HG02884 (cell line): ENCODE data around the gene AGPAT4.

Experiments used
- ATAC-seq: cut with Tn5 transposase; IDR thresholded peaks from one replicate; pipeline ENCODE4 v1.9.1; 2021; ENCODE audit warnings: mild to moderate bottlenecking, moderate library complexity; ENCODE audit not compliant: unreplicated experiment

Gene AGPAT4

DNA sequence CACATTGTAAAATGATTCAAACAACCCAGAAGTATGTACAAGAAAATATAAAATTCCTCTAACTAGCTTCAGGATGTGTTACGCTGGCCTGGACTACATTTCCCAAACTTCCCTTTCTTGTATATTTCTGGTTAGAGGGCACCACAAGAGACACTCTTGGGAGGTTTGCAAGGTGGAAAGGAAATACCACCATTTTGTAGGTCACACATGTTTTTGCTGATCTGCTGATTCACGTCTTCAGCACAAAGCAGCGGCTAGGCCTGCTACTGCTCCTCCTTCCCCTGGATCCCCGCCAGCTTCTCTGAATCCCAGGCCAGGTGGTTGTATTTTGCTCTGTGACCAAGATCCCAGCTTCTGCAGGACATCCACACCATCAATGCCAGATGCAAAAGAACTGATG is 104.2 kb downstream of the AGPAT4 start:
- ATAC-seq = no peak

- no peak for ATAC-seq
Measured at GRCh38 chr6:161169035-161169434, 104.8 kb downstream of the AGPAT4 start.

GRCh38 chr6:161168281-161168891 is 105.5 kb downstream of the AGPAT4 start:
- ATAC-seq = no peak

- ATAC-seq = no peak
Measured at GRCh38 chr6:161166677-161167076, 107.2 kb downstream of the AGPAT4 start.

GRCh38 chr6:161166176-161166575 is 107.7 kb downstream of the AGPAT4 start:
- no peak for ATAC-seq

DNA sequence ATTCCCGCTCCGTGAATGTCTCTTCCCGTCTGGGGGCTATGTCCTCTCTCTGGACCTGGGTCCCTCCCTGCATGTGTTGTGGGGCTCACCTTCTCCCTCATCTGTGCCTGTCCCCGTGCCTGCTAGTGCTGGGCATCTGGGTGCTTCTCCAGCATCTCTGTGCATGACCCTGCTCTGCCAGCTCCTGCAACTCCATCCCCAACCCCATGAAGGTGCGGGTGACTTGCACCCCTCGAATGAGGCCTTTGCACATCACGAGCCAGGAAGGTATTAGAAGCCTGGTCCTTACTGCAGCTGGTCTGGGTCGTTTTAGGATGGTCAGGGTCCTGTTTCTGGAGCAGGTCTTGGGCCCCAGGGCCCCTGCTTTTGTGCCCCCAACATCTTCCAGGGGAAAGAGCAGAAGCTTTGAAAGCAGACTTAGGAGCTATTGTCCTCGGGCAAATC is 109.7 kb downstream of the AGPAT4 start:
- no peak for ATAC-seq

- ATAC-seq = no peak
Measured at GRCh38 chr6:161163466-161164181, 110.2 kb downstream of the AGPAT4 start.

GRCh38 chr6:161162722-161163121 is 111.1 kb downstream of the AGPAT4 start:
- ATAC-seq = no peak

DNA sequence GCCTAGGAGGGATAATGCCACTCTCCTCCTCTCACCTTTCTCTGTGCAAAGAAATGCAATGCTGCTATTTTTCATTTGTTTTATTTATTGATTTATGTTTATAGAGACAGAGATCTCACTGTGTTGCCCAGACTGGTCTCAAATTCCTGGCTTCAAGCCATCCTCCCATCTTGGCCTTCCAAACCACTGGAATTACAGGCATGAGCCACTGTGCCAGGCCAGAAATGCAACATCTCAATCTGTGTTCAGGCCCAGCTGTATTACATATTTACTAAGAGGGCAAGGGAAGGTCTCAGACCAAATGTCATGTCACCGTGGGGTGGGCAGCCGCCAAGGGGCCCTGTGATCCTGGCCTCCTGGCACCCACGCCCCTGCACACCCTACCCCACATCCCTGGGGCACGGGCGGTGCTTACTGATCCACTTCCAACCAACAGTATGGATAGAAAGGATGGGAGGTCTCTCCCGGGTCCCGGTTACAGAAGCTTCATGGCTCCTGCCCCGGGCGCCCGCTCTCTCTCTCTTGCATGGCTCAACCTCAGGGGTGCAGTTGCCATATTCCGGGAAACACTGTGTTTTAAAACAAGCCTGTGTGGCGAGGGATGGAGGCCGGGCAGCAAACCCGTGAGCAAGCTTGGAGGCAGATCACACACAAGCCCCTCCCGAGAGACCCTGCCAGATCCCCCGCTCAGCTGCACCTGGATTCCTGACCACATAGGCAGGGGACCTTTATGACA is 111.8 kb downstream of the AGPAT4 start:
- no peak for ATAC-seq

DNA sequence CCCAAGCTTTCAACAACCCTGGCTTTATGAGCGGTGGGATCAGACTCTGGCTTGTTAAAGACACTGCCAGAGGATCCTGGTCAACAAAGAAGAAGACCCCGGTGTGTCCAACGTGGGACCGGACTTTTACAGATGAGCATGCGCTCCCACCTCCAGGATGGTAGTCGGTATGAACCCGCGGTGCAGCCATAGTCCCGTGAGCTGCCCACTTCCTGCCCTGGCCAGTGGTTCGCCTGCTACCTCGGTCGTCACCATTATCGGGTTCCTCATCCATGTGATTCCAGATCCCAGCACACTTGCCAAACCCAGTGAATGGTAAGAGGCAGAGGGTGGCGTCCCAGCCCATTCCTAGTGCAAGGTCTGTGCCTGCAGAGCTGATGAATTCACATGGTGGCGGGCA is 112.7 kb downstream of the AGPAT4 start:
- no peak for ATAC-seq

GRCh38 chr6:161154796-161155335 is 119.0 kb downstream of the AGPAT4 start:
- ATAC-seq = no peak

DNA sequence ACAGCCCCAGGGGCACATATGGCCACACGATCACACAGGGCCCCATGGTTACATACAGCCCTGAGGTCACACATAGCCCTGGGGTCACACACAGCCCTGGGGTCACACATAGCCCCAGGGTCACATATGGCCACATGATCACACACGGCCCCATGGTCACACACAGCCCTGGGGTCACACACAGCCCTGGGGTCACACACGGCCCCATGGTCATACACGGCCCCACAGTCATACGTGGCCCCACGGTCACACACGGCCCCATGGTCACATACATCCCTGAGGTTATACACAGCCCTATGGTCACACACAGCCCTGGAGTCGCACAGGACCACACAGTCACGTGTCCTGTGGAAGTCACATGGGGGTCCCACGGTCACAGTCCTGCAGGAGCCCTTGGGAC is 120.1 kb downstream of the AGPAT4 start:
- no peak for ATAC-seq

- ATAC-seq = no peak
Measured at GRCh38 chr6:161152907-161153662, 120.8 kb downstream of the AGPAT4 start.

GRCh38 chr6:161152527-161152862 is 121.4 kb downstream of the AGPAT4 start:
- ATAC-seq = no peak

DNA sequence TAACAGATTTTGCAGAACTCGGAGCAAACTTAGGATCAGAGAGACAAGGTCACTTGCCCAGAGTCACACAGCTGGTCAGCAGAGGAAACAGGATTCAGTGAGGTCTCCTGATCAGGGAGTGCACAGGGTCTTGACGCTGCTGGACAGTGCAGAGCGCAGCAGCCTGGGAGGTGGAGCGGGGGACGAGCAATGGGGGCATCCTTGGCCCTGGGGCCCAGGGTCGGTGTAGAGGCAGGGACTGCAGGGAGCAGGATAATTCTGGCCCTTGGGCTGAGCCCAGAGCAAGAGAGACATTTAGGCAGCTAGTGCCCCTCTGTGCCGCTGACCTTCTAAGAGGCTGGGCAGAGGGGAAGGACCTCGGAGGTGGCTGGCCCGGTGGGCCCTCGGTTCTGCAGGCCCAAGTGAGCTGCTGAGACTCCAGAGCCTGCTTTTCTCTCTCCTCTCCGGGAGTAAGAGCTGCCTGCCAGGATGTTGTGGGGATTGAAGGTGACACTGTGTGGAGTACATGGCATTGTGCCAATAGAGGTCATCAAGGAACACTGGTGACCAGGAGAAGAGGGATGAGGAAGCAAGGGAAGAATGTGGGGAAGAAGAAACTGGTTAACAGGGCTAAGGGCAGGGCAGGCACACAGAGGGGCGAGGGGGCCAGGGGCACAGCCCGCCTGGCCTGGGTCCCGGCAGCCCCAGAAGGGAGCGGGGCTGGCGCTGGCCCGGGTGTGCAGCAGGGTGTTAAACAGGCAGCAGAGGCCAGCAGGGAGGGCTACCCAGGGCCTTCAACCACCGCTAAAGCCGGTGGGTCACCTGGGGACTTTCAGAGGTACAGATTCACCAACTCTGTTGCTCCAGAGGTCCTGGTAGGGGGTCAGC is 122.0 kb downstream of the AGPAT4 start:
- no peak for ATAC-seq

GRCh38 chr6:161151059-161151645 is 122.7 kb downstream of the AGPAT4 start:
- ATAC-seq = no peak

DNA sequence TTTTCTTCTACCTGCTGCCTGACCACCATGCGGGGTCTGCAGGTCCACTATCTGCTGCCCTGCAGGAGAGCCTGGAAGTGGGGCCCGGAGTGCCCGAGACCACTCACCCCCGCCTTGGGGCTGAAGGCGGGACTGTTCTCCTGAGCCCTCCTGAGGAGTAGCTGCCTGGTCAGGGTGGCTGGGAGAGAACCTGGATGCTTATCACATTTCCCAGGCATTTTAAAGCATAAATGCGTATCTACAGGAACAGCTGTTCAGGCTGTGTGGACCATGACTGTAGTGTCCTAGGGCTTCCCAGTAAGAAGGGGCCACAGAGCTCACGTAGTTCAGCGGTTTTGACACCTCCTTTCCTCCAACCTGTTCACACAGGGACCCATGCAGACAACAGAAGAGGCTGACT is 123.3 kb downstream of the AGPAT4 start:
- no peak for ATAC-seq

DNA sequence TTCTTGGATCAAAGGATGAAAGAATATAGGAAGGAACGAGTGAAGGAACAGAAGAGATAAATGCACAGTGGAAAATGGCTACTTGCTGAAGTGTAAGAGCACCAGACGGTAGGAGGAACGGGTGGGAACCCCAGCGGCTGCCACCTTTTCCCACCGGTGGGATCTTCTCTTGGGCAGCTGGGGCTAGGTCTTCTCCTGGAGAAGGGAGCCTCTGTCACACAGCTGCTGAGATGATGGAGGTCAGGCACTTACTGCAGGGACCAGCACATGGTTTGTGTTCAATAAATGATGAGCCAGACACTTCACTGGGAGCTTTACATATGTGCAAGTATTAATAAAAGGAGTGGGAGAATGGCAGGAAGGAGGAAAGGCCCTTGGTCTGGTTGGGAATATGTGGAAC is 123.7 kb downstream of the AGPAT4 start:
- no peak for ATAC-seq

- ATAC-seq = no peak
Measured at GRCh38 chr6:161143663-161144430, 130.0 kb downstream of the AGPAT4 start.
